GM04503 (cell line): ENCODE results near the gene ASTN2.

Source experiments
- DNase-seq: peaks from one replicate; pipeline ENCODE4 v3.0.0-alpha.2; 2012; ENCODE audit warnings: low read depth

Gene ASTN2

DNA sequence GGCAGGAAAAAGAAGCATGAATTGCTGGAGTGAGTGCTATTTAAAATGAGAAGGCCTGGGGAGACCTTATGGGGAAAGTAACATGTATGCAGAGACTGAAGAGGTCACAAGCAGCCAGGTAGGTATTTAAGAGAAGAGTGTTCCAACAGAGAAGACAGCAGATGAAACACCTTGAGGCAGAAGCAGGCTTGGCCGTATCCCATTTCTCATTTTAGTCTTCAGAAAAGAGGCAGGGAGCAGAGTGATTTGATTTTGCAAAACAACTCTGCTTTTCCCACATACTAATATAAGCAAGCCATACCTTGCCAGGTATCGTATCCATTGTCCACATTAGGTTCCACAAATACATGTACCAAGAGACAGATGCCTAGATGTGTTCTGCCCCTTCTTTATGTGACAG lies 244.3 kb downstream of the ASTN2 start:
- DNase-seq: no peak

DNA sequence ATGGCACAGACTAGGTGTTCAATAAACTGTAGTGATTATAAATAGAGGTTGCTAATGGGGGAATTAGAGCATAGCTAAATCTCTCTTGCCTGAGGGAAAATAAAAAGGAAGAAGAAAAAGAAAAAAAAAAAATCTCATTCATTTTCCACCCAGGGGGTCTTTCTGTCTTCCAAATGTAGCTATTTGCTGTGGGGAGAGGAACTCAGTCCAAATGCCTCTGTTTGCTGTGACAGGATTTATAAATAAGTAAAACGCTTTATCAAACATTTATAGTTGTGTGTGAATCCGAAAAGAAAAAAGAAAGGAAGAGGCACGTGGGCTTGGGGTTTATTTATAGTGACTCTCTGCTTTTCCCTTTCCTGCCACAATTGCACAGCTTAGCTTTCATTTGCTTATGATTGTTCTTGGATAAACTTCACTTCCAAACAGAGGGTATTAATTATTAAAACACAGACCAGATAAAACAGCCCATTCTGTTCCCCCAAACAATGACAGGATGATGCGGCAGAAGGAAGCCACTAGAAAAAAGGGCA lies 245.7 kb downstream of the ASTN2 start:
- DNase-seq: no peak

DNA sequence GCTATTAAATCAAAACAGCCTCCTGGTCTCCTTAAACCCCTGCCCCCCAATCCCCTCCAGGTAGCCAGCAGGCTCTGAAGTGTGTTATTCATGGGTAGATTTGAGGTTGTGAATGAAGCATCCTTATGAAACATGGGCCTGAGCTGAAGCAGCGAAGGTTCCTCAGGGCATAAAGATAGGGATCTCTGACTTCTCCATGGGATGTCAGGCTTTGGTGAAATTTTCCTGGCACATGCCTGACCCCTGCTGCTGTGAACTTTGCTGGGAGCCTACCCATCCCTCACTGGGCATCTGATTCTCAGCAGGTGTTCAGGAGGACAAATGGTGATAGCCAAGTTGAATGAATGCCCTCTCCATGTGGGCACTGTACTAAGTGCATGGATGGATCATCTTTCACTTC lies 250.3 kb downstream of the ASTN2 start:
- DNase-seq: no peak

DNA sequence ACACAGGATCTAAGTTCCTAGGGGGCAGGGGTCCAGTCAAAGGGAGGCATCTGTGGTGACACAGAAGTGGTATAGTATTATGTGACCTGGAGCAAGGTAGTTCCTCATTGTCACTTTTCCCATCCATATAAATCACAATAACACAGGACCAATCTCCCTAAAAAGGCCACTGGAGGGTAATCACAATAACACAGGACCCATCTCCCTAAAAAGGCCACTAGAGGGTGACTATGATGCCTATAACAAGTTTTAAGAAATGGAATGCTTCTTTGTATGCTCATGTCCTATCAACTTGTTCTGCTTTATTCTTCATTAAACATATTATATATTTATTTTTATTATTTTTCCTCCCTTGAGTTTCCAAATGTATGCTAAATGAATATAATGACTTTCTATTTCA lies 254.6 kb downstream of the ASTN2 start:
- DNase-seq: no peak

DNA sequence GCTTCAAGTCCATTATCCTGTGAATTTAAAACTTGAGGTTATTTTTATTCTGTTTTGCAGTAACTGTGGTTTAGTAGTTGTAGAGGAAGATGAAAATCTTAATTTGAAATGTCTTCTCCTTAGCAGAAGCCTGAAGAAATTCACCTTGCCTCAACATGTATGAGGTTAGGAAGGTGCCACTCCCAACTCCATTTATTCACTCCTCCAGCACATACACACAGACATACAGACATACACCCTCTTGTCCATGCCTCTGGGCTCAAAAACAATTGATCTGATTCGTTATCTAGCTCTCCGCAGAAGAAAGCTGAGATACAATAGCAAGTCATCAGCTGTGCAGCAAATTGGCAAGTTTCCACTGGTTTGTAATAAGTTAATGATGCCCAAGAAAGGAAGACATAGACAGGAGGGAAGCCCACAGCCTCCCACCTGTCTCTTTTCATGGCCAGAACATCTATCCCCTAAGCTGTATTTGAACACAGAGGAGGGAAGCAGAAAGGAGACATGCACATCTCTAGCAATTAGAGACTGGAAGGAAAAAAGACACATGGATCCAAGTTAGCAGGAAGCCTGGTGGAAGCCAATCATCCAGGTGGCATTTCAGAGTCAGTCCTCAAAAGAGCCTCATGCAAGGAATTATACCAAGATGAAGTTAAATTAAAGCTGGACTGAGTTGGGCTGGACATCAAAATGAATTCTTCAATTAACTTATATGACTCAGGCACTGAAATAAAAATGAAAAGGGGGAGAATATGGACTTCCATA lies 257.9 kb downstream of the ASTN2 start:
- no peak for DNase-seq

DNA sequence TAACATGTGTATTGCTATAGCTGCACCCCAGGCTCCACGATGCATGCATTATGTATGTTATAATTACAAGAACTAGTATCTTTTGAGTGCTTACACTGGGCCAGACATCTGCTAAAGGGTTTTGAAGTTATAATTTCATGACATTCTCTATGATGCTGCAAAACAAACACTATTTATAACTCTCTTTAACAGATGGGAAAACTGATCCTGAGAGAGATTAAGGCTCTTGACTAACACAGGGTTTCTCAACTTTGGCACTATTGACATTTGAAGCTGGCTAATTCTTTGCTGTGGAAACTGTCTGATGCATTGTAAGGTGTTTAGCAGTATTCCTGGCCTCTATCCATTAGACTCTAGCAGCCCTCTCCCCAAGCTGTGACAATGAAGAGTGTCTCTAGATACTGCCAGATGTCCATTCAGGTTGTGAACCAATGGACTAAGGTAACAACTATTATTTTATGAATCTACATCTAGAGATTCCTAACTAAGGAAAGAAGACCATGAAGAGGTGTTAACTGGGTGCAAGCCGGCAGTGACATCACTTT lies 258.6 kb downstream of the ASTN2 start:
- DNase-seq: no peak

DNA sequence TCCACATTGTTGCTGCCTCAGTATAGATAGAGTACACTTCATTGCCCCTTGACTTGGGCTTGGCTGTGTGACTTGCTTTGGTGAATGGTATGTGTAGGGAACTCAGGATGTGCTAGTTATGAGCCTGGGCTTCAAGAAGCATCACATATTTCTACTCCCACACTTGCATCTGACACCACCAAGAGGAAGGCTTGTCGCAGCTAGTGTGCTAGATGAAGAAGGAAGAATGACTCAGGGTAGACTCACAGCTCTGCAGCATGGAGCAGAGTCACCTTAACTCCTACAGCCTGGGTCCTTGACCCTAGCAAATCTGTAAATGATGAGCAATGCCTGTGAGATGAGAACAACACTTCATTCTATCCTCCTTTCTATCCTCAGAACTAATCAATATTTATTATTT lies 261.8 kb downstream of the ASTN2 start:
- DNase-seq: no peak

DNA sequence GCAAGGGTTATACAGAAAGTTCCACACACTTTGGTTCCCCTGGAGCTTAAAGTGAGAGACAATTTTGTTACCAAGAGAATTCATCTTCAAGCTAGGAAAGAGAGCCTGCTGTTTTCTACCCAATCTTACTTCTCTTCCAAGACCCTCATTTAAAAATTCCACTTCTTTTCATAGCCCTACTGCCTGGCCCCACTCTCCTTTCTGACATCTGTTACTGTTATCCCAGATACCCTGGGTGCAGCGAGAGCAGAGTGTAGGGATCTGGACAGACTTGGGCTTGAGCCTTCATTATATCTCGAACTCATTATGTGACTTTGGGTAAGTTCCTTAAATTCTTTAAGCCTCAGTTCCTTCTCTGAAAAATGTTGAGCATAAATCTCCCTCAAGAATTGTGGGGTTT lies 263.1 kb downstream of the ASTN2 start:
- no peak for DNase-seq

DNA sequence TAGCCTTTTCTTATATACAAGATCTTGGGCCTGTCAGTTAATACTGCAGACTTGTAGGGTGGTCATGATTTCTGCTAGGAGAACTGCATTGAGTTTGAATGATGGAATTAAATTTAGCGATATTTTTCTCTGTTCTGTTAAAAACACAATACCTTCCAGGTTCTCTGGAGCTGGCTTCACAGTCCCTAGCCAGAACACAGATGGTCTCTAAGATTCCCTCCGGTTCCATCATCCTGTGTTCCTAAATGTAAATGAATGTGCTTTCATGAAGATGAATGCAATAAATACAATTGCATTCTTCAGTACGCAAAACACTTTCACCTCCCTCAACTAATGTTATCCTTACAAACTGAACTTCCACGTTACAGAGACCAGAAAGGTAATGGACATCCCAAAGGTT lies 264.9 kb downstream of the ASTN2 start:
- no peak for DNase-seq

DNA sequence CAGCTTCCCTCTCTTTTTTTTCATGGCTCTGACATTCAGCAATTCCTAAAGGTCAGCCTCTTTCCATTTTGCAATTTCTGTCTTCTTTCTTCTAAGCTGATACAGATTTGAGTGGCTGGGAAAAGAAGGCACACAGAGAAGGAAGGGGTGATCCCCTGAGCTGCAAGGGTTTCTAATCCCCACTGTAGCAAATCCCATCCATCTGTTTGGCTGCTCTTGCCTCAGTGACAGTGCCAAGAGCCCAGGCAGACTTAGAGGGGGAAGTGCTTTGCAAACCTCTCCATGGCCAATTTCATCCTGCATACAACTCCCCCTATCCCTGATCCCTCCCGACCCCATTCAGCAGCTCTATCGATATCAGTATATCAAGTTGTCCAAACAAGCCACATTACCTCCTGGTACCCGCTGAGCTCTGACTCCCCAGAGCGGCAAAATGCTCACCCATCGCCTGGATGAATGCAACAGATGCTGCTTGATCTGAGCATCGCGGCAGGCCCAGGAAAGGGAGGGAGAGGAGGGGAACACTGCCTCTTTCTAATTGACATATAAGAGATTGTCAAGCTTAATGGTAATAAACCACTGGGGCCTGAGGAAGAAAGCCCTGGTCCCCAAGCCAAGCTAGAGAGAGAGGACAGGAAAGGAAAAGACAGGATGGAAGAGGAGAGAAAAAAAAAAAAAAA lies 268.9 kb downstream of the ASTN2 start:
- DNase-seq: no peak

DNA sequence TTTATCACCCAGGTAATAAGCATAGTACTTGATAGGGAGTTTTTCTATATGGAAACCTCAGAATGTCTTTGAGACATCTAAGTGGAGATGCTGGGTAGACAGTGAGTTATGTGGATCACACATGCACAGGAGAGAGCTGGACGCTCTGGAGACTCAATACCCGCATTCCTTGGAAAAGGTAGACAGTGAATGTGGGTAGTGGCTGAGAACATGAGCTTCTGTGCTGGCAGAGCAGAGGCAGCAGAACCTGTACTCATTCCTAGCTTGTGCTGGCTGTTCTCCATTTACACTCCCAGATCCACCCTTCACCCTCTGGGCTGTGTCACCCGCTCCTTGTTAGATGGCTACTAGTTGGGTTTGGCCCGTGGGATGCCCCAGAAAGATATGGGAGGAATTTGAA lies 269.8 kb downstream of the ASTN2 start:
- no peak for DNase-seq

DNA sequence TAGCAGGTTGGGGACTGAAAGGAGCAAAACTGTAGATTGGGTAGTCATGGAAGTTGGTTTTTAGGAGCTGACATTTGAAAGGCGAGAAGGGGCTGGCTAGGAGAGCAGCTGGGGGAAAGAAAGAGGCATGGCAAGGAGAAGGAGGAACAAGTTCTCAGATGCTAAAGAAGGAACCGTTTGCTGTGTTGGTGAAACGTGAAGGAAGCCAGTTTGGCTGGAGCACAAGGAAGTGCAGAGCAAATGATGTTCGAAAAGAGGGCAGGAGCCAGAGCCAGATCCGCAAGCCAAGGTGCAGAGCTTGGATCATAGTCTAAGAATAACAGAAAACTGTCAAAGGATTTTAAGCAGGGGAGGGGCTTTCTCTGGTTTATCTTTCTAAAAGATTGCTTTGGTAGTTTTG lies 276.6 kb downstream of the ASTN2 start:
- no peak for DNase-seq

DNA sequence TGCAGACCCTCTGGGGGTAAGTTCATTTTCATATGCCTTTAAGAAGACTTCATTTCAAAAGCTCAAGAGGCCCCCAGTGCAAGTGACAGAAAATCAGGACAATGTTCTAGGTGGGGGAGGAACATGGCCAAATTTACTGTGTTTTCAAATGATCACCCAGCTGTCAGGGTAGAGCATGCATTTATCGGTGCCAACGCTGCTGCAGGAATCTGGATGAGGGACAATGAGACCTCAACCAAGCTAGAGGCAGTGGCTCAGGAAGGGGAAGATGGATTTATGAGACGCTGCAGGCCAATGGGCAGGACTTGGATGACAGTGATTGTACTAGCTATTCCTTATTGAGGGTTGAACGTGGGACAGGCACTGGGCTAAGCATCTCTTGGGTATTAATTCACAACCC lies 278.4 kb downstream of the ASTN2 start:
- DNase-seq: no peak

DNA sequence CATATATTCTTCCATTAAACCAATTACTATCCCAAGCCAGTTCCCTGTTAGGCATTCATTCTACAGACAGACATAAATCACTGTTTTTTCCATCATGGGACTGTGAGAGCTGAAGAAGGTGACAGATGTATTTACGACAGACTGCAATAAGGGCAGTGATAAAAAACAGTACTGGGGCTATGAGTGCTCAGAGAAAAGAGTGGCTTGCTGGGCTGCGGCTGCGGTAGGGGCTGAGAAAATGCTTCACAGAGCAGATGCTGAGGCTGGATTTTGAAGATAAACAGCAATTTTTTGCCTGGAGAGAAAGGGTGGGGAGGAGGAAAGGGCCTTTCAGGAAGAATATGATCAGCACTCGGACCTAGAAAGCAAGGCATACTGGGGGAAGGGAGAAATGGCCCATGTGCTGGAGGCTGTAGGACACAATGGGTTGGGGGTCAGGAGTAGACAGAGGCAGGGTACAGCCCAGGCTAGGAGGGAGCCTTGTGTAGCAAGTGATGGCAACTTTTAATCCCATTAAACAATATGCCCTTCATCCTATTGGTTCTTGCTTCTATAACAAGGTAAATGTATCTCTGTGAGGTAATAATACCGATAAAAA lies 279.3 kb downstream of the ASTN2 start:
- DNase-seq: no peak

DNA sequence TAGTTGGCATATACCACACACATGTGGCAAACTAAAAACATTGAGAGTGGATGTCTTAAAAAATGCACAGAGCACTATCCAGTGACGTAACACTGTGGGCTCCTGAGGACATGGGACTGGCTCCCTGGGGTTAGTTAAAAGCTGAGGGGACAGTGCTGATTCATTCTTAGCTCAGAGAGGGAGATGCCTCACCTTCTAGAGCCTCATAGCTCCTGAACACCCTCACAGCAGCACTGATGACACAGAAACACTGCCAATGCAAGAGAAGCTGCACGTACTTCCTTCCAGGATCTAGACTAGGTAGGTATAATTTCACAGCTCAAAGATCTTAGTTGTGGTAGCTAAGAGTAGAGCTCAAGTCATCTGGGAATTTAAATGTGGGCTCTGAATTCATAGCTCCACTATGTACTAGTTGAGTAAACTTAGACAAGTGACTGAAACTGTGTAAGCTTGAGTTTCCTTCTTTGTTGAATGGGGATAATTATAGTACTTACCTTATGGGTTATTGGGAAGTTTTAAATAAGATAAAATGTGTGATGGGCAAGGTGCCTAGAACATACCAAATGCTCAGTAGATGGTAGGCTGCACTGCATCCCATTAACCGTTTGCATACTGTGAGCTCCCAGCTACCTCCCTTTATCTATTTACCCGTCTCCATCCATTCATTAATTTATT lies 279.9 kb downstream of the ASTN2 start:
- no peak for DNase-seq

DNA sequence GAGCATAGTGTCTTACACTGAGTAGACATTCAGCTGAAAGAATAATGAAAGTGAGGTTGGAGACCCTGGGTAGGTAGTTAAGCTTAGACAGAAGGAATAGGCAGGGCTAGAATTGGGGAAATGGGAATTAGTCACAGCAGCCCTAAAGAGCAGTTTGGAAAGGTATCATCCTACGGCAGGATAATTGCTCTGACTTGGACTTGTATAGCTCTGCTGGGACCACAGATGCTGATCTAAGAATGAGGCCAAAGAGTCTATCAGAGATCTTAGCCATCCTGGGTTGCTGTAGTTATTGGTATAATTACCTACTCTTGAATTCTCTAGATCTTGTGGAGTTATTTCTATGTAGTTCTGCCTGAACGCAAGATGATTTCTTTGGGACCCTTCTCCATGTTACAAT lies 288.0 kb downstream of the ASTN2 start:
- DNase-seq: no peak

DNA sequence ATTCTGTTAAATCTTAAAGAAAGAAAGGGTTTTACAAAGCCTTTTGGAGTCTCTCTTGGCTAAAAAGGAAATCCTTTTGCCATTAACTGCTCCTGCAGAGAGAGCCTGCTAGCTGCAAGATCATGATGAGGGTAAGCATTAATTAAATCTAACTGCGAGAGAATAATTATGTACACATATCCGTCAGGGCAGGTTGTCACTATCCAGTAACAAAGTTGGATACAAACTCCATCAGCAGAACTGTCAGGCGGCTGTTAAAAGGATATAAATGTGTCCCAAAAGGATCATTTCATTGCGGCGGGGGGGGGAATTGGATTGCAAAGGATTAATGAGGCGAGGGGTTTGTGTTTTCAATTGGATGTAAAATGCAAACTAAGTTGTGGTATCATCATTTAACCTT lies 289.3 kb downstream of the ASTN2 start:
- DNase-seq: no peak

DNA sequence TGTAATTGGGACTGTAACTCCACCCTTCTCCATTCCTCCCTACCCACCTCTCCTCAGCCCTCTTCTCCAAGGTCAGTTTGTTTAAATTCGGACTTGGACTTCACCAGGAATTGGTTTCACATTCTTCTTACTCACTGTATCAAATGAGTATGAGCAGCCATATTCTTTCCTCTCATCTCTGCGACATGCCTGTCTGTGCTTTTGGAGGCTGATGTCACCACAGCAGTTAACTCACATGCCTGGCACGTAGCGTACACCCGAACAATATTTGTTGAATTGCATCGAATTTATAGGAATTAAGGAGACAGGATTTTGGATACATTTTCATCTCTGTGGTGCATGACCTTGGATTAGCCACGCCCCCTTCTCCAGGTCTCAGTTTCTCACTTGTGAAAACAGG lies 291.1 kb downstream of the ASTN2 start:
- no peak for DNase-seq

DNA sequence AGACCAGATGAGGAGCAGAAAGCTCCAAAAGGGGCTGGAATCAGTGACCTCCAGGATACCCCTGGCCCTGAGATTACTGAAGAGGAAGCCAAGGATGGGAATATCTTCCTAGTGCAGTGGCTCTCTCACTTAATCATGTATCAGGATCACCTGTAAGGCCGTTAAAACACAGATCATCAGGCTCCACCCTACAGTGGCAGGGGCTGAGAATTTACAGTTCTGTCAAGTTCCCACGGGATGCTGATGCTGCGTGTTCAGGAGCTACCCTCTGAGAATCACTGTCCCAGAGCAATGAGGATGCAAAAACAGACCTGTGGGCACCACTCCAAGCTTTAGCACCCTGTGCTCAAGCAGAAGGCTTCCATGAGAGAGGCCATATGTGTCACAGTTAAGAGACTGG lies 291.9 kb downstream of the ASTN2 start:
- no peak for DNase-seq

DNA sequence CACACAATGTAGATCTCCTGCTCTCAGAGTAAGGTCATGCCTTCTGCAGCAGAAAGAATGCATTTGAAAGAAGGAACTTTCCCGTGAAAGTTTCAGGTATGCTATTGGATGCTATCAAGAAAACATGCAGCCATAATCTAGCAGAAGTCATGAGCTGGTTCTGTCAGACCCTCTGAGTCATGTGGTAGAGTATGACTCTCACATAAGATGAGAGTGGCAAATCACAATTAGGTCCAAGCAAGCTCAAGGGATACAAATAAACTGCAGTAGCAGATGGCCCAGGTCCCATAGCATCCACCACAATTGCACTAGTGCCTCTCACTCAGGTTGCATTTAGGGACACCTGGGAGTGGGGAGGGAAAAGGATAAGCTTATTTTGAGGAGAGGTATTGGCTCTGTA lies 292.8 kb downstream of the ASTN2 start:
- DNase-seq: no peak

DNA sequence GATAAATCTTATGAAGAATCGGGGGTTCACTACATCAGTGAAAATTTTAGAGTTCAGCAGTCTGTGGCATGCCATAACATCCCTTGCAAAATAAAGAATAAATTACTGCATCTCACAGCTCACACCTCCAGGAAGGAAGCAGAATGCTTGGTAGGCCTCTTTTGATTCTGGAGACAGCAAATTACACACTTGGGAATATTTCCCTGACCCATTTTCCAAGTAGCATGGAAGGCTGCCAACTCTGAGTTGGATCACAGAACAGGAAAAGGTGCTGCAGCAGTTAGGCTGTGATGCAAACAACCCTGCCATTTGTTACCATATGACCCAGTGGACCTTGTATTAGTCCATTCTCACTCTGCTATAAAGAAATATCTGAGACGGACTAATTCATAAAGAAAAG lies 293.5 kb downstream of the ASTN2 start:
- no peak for DNase-seq

DNA sequence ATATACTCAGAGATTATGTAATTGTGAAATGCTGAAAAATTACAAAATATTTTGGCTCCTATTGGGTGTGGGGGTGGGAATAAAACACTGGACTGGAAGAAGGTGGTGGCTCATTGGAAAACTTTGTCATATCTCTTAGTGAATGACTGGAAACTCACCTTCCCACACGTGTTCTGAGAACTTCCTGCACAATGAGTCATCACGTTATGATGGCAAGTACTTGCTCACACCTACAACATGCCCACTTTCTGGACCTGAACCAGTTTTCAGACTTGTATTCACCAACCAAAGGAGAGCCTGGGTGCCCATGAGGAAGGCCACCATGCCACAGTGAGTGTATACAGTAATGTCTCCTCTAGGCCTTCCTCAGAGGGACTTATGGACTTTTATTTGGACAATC lies 294.8 kb downstream of the ASTN2 start:
- no peak for DNase-seq

DNA sequence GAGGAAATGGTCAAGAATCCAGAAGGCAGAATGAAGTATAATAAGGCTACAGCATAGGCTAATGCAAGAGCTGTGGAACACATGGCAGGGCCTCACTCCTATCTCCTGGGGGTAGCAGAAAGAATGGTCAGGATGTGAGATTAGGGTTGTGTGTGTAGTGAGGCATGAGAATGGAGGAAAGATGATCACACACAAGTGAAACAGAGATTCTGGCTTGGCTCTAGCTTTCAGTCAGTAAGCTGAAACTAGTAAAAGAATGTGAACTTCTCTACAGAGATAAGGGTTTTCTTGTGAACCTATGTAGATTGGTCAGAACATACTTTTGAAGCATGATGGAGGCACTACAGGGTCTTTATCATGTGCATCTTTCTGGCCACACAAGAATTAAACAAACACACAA lies 298.8 kb downstream of the ASTN2 start:
- no peak for DNase-seq
